ENCODE data around the gene BMPER. TPM values are rescaled to one million over a fixed set of nuclear protein-coding genes. Genes with fewer than 3 reads are reported as not detected.
A peak's percentile ranks its signal among the peaks of the same experiment; 100 is the strongest.

Gene BMPER
- total RNA-seq, 6 donors from 2014 or later, result 2.5 to 15.6 (median 9.4) TPM

GRCh38 chr7:34133356-34133982, 228.1 kb downstream of the BMPER start:
- no peak for DNase-seq
- Histone ChIP-seq H3K36me3 (no peaks in the 10 kb centered on the region), H3K4me3 (no peak overlapping the region), H3K27me3 (no peaks in the 10 kb centered on the region), H3K9me3 (no peaks in the 10 kb centered on the region), H3K4me1 (peaks cover 0 to 6% (median 0%) of the 10 kb centered on the region in 4 donors), H3K27ac (no peak overlapping the region)
- TF ChIP-seq EP300 (IDR thresholded peaks at IDR 0.05), result no peak
- TF ChIP-seq POLR2AphosphoS5 (IDR thresholded peaks at IDR 0.05), result no peak
- WGBS, 2 donors, result 78 to 83% methylated on average over 8 of the region's 8 CpGs
- ATAC-seq (ENCODE audit: low FRiP score in 2 of 2), result peak in 1 of 2 donors; percentile 30

DNA sequence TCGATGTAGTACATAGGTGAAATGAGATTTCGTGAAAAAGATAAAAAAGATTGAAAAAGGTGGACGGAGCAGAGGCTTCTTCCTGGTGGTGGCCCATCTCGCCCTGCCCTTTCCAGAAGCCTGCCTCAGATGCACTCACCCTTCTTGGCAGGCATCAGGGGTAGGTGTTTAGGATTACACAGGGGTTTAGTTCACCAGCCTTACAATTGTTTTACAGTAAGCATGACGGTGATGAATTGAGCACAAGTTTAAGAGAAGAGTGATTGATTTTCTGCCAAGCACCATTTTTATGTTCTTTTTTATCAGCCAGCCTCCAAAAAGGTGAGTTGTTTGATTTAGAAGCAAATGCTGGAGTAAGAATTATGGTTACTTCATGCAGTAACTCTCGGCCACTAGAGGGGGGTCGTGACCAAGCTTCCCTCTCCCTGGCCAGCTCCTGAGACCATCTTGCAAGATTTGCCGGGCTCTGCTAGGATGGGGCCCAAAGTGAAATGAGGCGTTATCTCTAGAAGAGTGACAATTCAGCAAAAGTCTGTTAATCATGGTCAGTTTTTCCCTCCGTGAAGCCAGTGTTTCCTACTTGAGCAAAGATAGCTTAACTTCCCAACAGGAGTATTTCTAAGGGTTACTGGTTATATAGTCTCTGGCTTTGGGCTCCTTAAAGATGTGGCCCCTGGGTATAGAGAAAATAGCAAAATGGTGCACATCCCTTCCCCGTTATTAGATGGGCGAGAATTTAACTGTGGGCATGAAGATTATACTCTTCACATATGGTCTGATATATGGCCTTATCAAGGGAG, 228.8 kb downstream of the BMPER start:
- H3K36me3 ChIP-seq, result no peaks in the 10 kb centered on the region
- TF ChIP-seq POLR2AphosphoS5 (IDR thresholded peaks at IDR 0.05) (no peak), EP300 (IDR thresholded peaks at IDR 0.05) (no peak), CTCF (IDR thresholded peaks at IDR 0.05) (peak in 5 of 6 experiments; percentile 24 to 43 (median 42)), POLR2A (IDR thresholded peaks at IDR 0.05) (no peak)
- ATAC-seq (ENCODE audit: low FRiP score in 2 of 2), result peak in 1 of 2 donors; percentile 75
- H3K4me1 ChIP-seq, result peaks cover 0 to 6% (median 0%) of the 10 kb centered on the region in 4 donors
- no peak overlapping the region for H3K4me3 ChIP-seq
- H3K9me3 ChIP-seq, result no peaks in the 10 kb centered on the region
- 41 to 45% methylated on average over 12 of the region's 12 CpGs for WGBS, 2 donors
- peak in 1 of 2 donors; percentile 40 for DNase-seq
- H3K27me3 ChIP-seq, result no peaks in the 10 kb centered on the region
- H3K27ac ChIP-seq, result no peak overlapping the region

- no peak for DNase-seq
- Histone ChIP-seq H3K4me3 (no peak overlapping the region), H3K36me3 (no peaks in the 10 kb centered on the region), H3K9me3 (no peaks in the 10 kb centered on the region), H3K27me3 (no peaks in the 10 kb centered on the region), H3K27ac (no peak overlapping the region), H3K4me1 (peaks cover 0 to 6% (median 0%) of the 10 kb centered on the region in 4 donors)
- no peak for ATAC-seq (ENCODE audit: low FRiP score in 2 of 2)
- WGBS, 2 donors, result 64 to 65% methylated on average over 4 of the region's 4 CpGs
- TF ChIP-seq POLR2AphosphoS5 (IDR thresholded peaks at IDR 0.05) (no peak), CTCF (IDR thresholded peaks at IDR 0.05) (no peak), POLR2A (IDR thresholded peaks at IDR 0.05) (no peak), EP300 (IDR thresholded peaks at IDR 0.05) (no peak)
Observed at GRCh38 chr7:34135924-34136323, 230.6 kb downstream of the BMPER start.

DNA sequence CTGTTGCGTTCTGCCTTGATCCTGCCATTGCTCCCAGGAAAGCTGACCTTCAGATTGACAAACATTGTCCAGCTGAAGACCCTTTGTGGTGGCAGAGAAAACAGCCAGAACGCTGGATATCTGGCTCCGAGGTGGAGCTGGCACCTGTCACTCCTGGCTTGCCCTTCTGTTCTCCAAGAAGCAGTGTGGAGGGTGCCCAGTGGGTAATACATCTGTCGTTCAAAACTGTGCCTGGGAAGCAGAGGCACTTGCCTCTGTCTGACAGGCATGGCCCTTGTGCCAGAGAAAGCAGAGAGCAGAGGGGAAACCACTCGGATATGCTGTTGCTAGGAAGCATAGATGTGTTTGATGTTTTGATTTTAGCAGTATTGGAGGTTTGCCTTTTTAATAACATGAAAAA, 231.4 kb downstream of the BMPER start:
- H3K9me3 ChIP-seq, result no peaks in the 10 kb centered on the region
- no peaks in the 10 kb centered on the region for H3K27me3 ChIP-seq
- TF ChIP-seq POLR2A (IDR thresholded peaks at IDR 0.05), result no peak
- no peak for TF ChIP-seq CTCF (IDR thresholded peaks at IDR 0.05)
- TF ChIP-seq POLR2AphosphoS5 (IDR thresholded peaks at IDR 0.05), result no peak
- no peak for TF ChIP-seq EP300 (IDR thresholded peaks at IDR 0.05)
- no peak for ATAC-seq (ENCODE audit: low FRiP score in 2 of 2)
- peaks cover 0 to 6% (median 0%) of the 10 kb centered on the region in 4 donors for H3K4me1 ChIP-seq
- H3K36me3 ChIP-seq, result no peaks in the 10 kb centered on the region
- H3K4me3 ChIP-seq, result no peak overlapping the region
- DNase-seq, result no peak
- H3K27ac ChIP-seq, result no peak overlapping the region
- WGBS, 2 donors, result 67 to 75% methylated on average over 3 to 5 of the region's 5 CpGs

DNA sequence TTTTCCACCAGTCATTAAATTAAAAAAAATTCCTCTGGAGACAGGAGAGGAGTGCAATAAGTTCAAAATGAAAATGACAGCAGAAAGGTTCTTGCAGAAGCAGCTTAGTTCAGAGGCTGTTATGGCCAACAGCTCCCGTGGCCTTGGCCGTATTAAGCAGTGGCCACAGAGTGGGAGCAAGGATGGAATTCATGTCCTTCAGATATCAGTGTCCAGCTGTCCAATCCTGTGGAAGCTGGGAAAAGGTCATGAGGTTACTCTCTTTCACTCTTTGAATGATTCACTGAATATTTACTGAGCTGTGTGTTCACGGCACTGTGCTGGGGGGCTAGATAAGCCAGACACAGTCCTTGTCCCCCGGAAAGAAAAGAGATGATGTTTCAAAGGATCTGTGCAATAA, 231.8 kb downstream of the BMPER start:
- no peak overlapping the region for H3K27ac ChIP-seq
- H3K27me3 ChIP-seq, result no peaks in the 10 kb centered on the region
- no peaks in the 10 kb centered on the region for H3K36me3 ChIP-seq
- no peaks in the 10 kb centered on the region for H3K9me3 ChIP-seq
- ATAC-seq (ENCODE audit: low FRiP score in 2 of 2), result no peak
- DNase-seq, result no peak
- peaks cover 0 to 6% (median 0%) of the 10 kb centered on the region in 4 donors for H3K4me1 ChIP-seq
- no peak overlapping the region for H3K4me3 ChIP-seq
- WGBS, 2 donors, result 60 to 90% methylated on average over 4 of the region's 4 CpGs
- TF ChIP-seq CTCF (IDR thresholded peaks at IDR 0.05) (no peak), POLR2AphosphoS5 (IDR thresholded peaks at IDR 0.05) (no peak), POLR2A (IDR thresholded peaks at IDR 0.05) (no peak), EP300 (IDR thresholded peaks at IDR 0.05) (no peak)

Measured in upper lobe of left lung (tissue), 6 donors.